GM12878 (cell line): ENCODE results near the gene CARD10. TPM values are rescaled to one million over a fixed set of nuclear protein-coding genes. Genes with fewer than 3 reads are reported as not detected.
A peak's percentile ranks its signal among the peaks of the same experiment; 100 is the strongest.

Experiments
- BHLHE40 ChIP-seq, 2 experiments: fragments of 450-650 bp in 1 of 2; IDR thresholded peaks; 2 replicates each; pipeline ENCODE4 v1.6.1; 2011 to 2017; ENCODE audit warnings: low read depth in 2 of 2, borderline replicate concordance in 1 of 2, improper control_type of control experiment in 1 of 2, low read length in 1 of 2, mild to moderate bottlenecking in 1 of 2
- BMI1 ChIP-seq: fragments of 450-650 bp; IDR thresholded peaks from 2 replicates; pipeline ENCODE4 v1.6.1; 2016; ENCODE audit warnings: mild to moderate bottlenecking, moderate library complexity, borderline replicate concordance
- CBX3 ChIP-seq: fragments of 200-600 bp; sonication (generic); IDR thresholded peaks from 2 replicates; pipeline ENCODE4 v1.6.1; 2016; ENCODE audit warnings: low read depth, borderline replicate concordance
- CBX5 ChIP-seq: sonication (generic); IDR thresholded peaks from 2 replicates; pipeline ENCODE4 v1.6.1; 2016; ENCODE audit warnings: low read depth, moderate library complexity, mild to moderate bottlenecking, inconsistent platforms
- CEBPB ChIP-seq, 2 experiments: fragments of 150-350 bp in 1 of 2; IDR thresholded peaks; 2 replicates each; pipeline ENCODE4 v1.6.1; 2012 to 2014; ENCODE audit warnings: low read depth in 2 of 2, low read length in 2 of 2, borderline replicate concordance in 1 of 2, inconsistent platforms in 1 of 2
- CHD2 ChIP-seq: IDR thresholded peaks from 2 replicates; pipeline ENCODE4 v1.6.1; 2011; ENCODE audit warnings: low read depth, low read length, improper control_type of control experiment, borderline replicate concordance
- HDAC6 ChIP-seq: fragments of 200-600 bp; sonication (generic); IDR thresholded peaks from one replicate; pipeline ENCODE4 v1.8.0; 2017; ENCODE audit warnings: antibody characterized with exemption; ENCODE audit not compliant: unreplicated experiment
- HDGF ChIP-seq: fragments of 450-650 bp; IDR thresholded peaks from 2 replicates; pipeline ENCODE4 v1.6.1; 2016; ENCODE audit warnings: antibody characterized with exemption
- IRF4 ChIP-seq: IDR thresholded peaks from 2 replicates; pipeline ENCODE4 v1.6.1; 2011; ENCODE audit warnings: low read depth, low read length
- NFXL1 ChIP-seq: fragments of 450-650 bp; IDR thresholded peaks from 2 replicates; pipeline ENCODE4 v1.6.1; 2017; ENCODE audit warnings: antibody characterized with exemption, mild to moderate bottlenecking, borderline replicate concordance
- RUNX3 ChIP-seq: IDR thresholded peaks from 2 replicates; pipeline ENCODE4 v1.6.1; 2012; ENCODE audit warnings: low read length, inconsistent platforms
- SPI1 ChIP-seq: IDR thresholded peaks from 2 replicates; pipeline ENCODE4 v1.6.1; 2011; ENCODE audit warnings: low read depth, mild to moderate bottlenecking, low read length, moderate library complexity, borderline replicate concordance; ENCODE audit not compliant: insufficient read depth
- SRF ChIP-seq, 2 experiments: IDR thresholded peaks; 2 replicates each; pipeline ENCODE4 v1.6.1; 2011; ENCODE audit warnings: low read depth in 2 of 2, low read length in 2 of 2, mild to moderate bottlenecking in 1 of 2, moderate library complexity in 1 of 2
- ZNF274 ChIP-seq: IDR thresholded peaks from one replicate; pipeline ENCODE4 v1.8.0; 2011; ENCODE audit not compliant: insufficient read length, insufficient read depth
- polyA plus RNA-seq, 11 experiments: library from polyadenylated mRNA; depleted of rRNA in 4 of 11; unstranded in 6 of 11; stranded (reverse) in 5 of 11; fragments of >200 nt; fragmentation: Nextera tagmentation in 4 of 11; fragmentation: Illumina TruSeq in 1 of 11; extraction: Ambion mirVana in 4 of 11; extraction: Trizol in 1 of 11; gene quantifications; 1 replicate in 1 of 11; 2 replicates in 10 of 11; pipeline versions ENCODE4 v1.2.1 to v1.2.3, GENCODE V29; 2011 to 2016; ENCODE audit warnings: inconsistent platforms in 2 of 11, missing spikeins in 2 of 11, low read depth in 1 of 11
- total RNA-seq, 4 experiments: library from RNA; depleted of rRNA in 3 of 4; stranded (reverse); fragments of >200 nt in 3 of 4; fragmentation: Illumina TruSeq in 1 of 4; extraction: Trizol in 1 of 4; gene quantifications; 2 replicates each; pipeline versions ENCODE4 v1.2.1 to v1.2.3, GENCODE V29; 2013 to 2021
- TF ChIP-seq, protein P1 (sequence below): fragments of 450-650 bp; IDR thresholded peaks from 2 replicates; pipeline ENCODE4 v1.6.1; 2017; ENCODE audit warnings: mild to moderate bottlenecking, moderate library complexity
- TF ChIP-seq, protein P2 (sequence below): fragments of 150-350 bp; IDR thresholded peaks from 2 replicates; pipeline ENCODE4 v1.6.1; 2014; ENCODE audit warnings: mild to moderate bottlenecking, low read depth, low read length
- TF ChIP-seq, protein P3 (sequence below): fragments of 450-650 bp; IDR thresholded peaks from 2 replicates; pipeline ENCODE4 v1.6.1; 2016; ENCODE audit warnings: mild to moderate bottlenecking
- TF ChIP-seq, protein P4 (sequence below): IDR thresholded peaks from 2 replicates; pipeline ENCODE4 v1.6.1; 2012; ENCODE audit warnings: low read depth, low read length, improper control_type of control experiment
- TF ChIP-seq, protein P5 (sequence below), 3 experiments: IDR thresholded peaks in 2 of 3; conservative IDR thresholded peaks in 1 of 3; 2 replicates each; pipeline ENCODE4 v1.5.1; 2011; ENCODE audit warnings: low read depth in 3 of 3, low read length in 3 of 3, mild to moderate bottlenecking in 3 of 3, control low read depth in 2 of 3, moderate library complexity in 2 of 3, inconsistent platforms in 1 of 3, mixed read lengths in 1 of 3; ENCODE audit not compliant: control insufficient read depth in 2 of 3, insufficient read depth in 1 of 3; ENCODE audit errors: extremely low read depth in 1 of 3
- TF ChIP-seq, protein P6 (sequence below): fragments of 450-650 bp; IDR thresholded peaks from 2 replicates; pipeline ENCODE4 v1.6.1; 2016; ENCODE audit warnings: mild to moderate bottlenecking

CARD10 gene
- total and polyA plus RNA-seq, 10 of the 15 experiments (the other 5 are each of a cell fraction or from before 2014, with no cell fraction given) = 0.08 to 0.10 (median 0.10) TPM; not detected in 7

DNA sequence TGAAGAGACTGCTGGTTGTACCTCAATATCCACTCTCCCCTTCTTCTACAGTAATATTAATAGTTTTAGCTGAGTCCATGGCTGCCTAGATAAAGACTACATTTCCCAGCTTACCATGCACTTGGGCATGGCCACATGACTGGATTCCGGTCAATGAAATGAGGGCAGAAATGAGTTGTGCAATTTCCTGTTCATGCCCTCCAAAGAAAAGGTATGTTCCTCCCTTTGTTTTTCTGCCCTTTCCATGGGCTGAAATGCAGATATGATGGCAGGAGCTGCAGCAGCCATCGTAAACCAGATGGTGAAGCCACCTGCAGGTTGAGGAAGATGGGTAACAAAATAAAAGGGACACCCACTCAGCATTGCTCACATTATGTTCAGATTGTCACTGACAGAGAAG is 76.7 kb downstream of the CARD10 start (continued):
- TF ChIP-seq, protein P1, sequence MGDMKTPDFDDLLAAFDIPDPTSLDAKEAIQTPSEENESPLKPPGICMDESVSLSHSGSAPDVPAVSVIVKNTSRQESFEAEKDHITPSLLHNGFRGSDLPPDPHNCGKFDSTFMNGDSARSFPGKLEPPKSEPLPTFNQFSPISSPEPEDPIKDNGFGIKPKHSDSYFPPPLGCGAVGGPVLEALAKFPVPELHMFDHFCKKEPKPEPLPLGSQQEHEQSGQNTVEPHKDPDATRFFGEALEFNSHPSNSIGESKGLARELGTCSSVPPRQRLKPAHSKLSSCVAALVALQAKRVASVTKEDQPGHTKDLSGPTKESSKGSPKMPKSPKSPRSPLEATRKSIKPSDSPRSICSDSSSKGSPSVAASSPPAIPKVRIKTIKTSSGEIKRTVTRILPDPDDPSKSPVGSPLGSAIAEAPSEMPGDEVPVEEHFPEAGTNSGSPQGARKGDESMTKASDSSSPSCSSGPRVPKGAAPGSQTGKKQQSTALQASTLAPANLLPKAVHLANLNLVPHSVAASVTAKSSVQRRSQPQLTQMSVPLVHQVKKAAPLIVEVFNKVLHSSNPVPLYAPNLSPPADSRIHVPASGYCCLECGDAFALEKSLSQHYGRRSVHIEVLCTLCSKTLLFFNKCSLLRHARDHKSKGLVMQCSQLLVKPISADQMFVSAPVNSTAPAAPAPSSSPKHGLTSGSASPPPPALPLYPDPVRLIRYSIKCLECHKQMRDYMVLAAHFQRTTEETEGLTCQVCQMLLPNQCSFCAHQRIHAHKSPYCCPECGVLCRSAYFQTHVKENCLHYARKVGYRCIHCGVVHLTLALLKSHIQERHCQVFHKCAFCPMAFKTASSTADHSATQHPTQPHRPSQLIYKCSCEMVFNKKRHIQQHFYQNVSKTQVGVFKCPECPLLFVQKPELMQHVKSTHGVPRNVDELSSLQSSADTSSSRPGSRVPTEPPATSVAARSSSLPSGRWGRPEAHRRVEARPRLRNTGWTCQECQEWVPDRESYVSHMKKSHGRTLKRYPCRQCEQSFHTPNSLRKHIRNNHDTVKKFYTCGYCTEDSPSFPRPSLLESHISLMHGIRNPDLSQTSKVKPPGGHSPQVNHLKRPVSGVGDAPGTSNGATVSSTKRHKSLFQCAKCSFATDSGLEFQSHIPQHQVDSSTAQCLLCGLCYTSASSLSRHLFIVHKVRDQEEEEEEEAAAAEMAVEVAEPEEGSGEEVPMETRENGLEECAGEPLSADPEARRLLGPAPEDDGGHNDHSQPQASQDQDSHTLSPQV = no peak
- TF ChIP-seq BMI1 = no peak
- TF ChIP-seq, protein P2, sequence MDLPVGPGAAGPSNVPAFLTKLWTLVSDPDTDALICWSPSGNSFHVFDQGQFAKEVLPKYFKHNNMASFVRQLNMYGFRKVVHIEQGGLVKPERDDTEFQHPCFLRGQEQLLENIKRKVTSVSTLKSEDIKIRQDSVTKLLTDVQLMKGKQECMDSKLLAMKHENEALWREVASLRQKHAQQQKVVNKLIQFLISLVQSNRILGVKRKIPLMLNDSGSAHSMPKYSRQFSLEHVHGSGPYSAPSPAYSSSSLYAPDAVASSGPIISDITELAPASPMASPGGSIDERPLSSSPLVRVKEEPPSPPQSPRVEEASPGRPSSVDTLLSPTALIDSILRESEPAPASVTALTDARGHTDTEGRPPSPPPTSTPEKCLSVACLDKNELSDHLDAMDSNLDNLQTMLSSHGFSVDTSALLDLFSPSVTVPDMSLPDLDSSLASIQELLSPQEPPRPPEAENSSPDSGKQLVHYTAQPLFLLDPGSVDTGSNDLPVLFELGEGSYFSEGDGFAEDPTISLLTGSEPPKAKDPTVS = no peak
- TF ChIP-seq, protein P3, sequence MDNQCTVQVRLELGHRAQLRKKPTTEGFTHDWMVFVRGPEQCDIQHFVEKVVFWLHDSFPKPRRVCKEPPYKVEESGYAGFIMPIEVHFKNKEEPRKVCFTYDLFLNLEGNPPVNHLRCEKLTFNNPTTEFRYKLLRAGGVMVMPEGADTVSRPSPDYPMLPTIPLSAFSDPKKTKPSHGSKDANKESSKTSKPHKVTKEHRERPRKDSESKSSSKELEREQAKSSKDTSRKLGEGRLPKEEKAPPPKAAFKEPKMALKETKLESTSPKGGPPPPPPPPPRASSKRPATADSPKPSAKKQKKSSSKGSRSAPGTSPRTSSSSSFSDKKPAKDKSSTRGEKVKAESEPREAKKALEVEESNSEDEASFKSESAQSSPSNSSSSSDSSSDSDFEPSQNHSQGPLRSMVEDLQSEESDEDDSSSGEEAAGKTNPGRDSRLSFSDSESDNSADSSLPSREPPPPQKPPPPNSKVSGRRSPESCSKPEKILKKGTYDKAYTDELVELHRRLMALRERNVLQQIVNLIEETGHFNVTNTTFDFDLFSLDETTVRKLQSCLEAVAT = no peak
- TF ChIP-seq RUNX3 = no peak
- TF ChIP-seq HDAC6 = no peak
- TF ChIP-seq ZNF274 = no peak
- TF ChIP-seq, protein P4, sequence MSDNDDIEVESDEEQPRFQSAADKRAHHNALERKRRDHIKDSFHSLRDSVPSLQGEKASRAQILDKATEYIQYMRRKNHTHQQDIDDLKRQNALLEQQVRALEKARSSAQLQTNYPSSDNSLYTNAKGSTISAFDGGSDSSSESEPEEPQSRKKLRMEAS = no peak
- TF ChIP-seq CBX5 = no peak
- TF ChIP-seq CEBPB (IDR thresholded peaks at IDR 0.05; ENCODE audit: borderline replicate concordance in 1 of 2, low read depth in 2 of 2, low read length in 2 of 2) = peak in 1 of 2 experiments; percentile 61; a peak in 1 of 4 replicates
- no peak for TF ChIP-seq CHD2
- TF ChIP-seq NFXL1 = no peak
- no peak for TF ChIP-seq SRF (IDR thresholded peaks at IDR 0.05; ENCODE audit: low read depth in 2 of 2, low read length in 2 of 2)
- TF ChIP-seq, protein P5, sequence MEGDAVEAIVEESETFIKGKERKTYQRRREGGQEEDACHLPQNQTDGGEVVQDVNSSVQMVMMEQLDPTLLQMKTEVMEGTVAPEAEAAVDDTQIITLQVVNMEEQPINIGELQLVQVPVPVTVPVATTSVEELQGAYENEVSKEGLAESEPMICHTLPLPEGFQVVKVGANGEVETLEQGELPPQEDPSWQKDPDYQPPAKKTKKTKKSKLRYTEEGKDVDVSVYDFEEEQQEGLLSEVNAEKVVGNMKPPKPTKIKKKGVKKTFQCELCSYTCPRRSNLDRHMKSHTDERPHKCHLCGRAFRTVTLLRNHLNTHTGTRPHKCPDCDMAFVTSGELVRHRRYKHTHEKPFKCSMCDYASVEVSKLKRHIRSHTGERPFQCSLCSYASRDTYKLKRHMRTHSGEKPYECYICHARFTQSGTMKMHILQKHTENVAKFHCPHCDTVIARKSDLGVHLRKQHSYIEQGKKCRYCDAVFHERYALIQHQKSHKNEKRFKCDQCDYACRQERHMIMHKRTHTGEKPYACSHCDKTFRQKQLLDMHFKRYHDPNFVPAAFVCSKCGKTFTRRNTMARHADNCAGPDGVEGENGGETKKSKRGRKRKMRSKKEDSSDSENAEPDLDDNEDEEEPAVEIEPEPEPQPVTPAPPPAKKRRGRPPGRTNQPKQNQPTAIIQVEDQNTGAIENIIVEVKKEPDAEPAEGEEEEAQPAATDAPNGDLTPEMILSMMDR (IDR thresholded peaks at IDR 0.05 in 2 of 3, conservative IDR thresholded peaks at IDR 0.05 in 1 of 3; ENCODE audit: control insufficient read depth in 2 of 3, extremely low read depth in 1 of 3, insufficient read depth in 1 of 3, low read depth in 3 of 3, low read length in 3 of 3) = no peak
- TF ChIP-seq, protein P6, sequence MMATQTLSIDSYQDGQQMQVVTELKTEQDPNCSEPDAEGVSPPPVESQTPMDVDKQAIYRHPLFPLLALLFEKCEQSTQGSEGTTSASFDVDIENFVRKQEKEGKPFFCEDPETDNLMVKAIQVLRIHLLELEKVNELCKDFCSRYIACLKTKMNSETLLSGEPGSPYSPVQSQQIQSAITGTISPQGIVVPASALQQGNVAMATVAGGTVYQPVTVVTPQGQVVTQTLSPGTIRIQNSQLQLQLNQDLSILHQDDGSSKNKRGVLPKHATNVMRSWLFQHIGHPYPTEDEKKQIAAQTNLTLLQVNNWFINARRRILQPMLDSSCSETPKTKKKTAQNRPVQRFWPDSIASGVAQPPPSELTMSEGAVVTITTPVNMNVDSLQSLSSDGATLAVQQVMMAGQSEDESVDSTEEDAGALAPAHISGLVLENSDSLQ = no peak
- no peak for TF ChIP-seq CBX3
- no peak for TF ChIP-seq HDGF
- TF ChIP-seq BHLHE40 (IDR thresholded peaks at IDR 0.05; ENCODE audit: borderline replicate concordance in 1 of 2, low read depth in 2 of 2, low read length in 1 of 2) = no peak
- TF ChIP-seq SPI1 = no peak
- no peak for TF ChIP-seq IRF4
